Glomerular visceral epithelial cell (primary cell): ENCODE results near the gene FRAS1.
"Not testable (repeated sequence)": the region's sequence is repeated elsewhere in the genome, so short reads cannot be mapped to it uniquely, and the experiment has no call there.

ENCODE experiments used
- DNase-seq: peaks from one replicate; pipeline ENCODE4 v3.0.0-alpha.2; 2016; ENCODE audit errors: extremely low spot score

FRAS1 gene

DNA sequence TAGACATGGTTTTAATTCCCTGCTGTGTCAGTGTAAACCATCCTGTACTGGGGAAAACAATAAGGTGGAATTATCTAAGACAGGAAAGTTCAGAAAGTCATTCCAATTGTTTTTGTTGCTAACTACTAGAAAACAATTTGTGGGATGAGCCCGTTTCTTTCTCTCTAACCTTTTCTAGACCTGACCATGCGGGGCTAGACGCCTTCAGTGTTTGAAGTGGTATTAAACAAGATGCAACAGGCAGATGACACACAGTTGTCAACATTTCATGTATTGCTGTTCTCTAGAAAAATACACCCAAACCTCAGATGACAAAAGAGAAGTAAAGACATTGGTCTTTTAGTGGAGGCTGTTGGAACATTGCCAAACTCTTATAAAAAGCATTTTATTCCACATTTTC, 105.7 kb downstream of the FRAS1 start:
- DNase-seq = no peak

DNA sequence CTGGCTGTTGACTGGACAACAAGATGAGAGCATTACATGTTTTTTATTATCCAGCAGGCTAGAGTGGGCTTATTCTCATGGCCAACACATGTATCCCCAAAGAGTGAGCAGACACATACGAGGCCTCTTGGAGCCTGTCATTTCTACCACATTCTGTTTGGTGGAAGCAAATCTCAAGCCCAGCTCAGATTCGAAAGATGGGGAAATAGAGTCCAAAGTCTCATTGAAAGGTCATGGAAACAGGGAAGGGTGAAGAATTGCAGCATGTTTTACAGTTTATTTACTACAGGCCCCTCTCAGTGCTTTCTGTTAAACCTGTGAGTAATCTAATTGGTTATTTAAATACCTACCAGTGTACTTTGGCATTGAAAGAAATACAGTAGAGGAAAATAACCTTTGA, 108.6 kb downstream of the FRAS1 start:
- no peak for DNase-seq

DNA sequence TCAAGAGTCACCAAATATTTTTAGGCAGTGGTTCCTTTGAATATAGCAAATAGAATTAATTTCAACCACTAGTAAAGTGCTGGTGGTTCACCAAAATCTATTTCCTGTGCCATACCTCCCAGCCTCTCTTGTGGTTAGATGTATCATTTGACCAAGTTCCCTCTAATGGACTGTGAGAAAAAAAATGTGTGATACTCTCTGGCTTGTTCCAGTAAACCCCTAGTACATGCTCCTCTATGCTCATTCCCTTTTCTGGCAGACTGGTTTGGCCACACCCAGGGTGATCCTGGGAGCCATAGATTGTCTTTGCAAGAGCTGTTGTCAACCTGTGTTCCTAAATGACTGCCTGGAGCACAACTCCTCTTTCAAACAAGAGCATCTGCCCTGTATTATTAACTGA, 109.5 kb downstream of the FRAS1 start:
- peak; percentile 23 for DNase-seq

GRCh38 chr4:78167510-78167909, 110.4 kb downstream of the FRAS1 start:
- no peak for DNase-seq

GRCh38 chr4:78168029-78168428, 110.9 kb downstream of the FRAS1 start:
- no peak for DNase-seq

DNA sequence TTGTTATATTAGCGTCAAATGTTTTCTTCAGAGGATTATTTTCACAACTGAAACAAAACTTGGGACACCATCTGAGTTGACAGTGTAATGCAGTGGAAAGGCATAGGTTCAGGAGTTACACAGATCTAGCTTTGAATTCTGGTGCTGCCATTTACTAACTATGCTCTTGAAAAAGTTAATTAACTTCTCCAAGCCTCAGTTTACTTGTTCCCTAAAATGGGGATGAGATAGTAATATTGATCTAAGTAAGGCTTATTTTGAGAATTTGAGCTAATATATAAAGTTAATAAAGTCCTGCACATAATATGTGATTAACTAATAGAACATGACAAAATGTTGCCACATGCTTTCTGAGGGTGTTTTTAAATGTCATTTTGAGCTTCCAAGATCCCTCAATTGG, 112.6 kb downstream of the FRAS1 start:
- DNase-seq = no peak

- no peak for DNase-seq
These were observed 114.4 kb downstream of the FRAS1 start for GRCh38 chr4:78171482-78171881.

- DNase-seq = no peak
These were observed 117.8 kb downstream of the FRAS1 start for GRCh38 chr4:78174891-78175290.

- DNase-seq = no peak
These were observed 122.1 kb downstream of the FRAS1 start for GRCh38 chr4:78179196-78179595.

GRCh38 chr4:78181681-78182234, 124.6 kb downstream of the FRAS1 start:
- DNase-seq = not testable (repeated sequence)

- DNase-seq = no peak
These were observed 127.5 kb downstream of the FRAS1 start for GRCh38 chr4:78184584-78184983.

DNA sequence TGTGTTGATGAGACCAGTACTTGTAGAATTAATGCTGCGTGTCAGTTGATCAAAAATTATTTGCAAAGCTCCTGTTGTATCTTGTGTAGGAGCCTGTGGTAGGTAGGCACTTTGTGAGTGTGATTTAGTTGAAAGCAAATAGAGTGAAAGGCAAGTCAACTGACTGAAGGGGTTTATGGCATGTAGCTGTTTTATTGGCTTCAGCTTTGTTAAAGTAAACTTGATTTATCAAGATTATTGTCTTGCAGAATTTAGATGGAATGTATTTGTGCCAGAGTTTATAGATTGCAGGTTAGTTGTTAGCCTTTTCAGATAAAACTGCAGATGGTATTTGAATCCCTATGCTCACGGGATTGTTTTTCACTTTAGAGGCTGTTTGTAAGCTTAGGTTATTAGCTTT, 128.0 kb downstream of the FRAS1 start:
- no peak for DNase-seq

DNA sequence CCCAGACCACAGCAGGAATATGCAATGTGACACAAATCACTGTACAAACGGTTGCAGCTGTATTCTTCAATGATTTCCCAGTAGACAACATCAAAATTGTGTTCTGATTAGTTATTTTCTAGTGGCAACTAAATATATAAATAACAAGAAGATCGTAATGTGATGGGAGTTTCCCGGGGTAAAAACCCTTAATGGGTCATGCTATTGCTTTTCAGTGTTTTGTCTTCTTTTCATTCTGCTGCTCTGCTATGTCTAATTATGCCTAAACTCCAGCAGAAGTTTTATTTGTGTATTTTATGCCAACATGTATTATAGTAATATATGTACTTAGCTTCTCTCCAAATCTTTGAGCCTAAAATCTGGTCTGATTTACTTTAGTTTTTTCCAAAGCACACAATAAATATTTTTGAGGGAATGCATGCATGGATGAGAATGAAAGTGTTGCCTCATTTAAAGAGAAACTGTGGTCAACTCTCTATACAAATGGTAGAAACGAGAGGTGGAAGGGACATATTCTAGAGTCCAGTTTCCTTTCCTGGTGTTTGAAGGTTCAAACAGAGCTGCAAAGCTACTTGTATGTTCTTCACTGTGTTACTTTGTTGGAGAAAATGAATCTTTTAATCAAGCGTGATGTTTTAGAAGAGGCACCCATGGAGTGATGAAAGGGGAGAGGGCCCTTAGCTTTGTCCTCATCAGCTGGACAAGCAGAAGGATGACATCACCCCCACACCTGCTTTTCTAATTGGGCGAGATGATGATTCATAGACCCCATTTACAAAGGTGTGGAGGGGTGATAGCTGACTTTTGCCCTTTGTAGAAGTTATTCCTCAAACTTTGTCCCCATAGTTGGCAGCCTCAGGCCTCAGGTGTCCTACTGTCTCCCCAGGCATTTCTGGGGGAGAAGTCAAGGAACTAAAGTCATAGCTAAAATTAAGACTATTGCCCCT, 129.7 kb downstream of the FRAS1 start:
- no peak for DNase-seq

- DNase-seq = no peak
These were observed 132.9 kb downstream of the FRAS1 start for GRCh38 chr4:78190068-78190467.

DNA sequence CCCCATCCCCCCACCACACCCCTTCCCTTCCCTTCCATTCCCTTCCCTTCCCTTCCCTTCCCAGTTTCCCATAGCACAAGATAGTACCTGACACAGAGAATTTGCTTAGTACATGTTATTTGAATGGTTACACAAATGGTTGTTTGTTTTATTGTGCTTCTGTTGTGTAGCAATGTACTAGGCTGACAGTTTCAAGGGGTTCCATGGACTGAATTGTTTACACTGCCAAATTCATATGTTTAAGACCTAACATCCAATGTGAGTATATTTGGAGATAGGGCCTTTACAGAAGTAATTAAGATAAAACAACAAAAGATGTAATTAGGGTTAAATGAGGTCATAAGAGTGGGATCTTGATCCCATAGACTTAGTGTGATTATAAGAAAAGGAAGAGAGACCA, 133.5 kb downstream of the FRAS1 start:
- DNase-seq = no peak

DNA sequence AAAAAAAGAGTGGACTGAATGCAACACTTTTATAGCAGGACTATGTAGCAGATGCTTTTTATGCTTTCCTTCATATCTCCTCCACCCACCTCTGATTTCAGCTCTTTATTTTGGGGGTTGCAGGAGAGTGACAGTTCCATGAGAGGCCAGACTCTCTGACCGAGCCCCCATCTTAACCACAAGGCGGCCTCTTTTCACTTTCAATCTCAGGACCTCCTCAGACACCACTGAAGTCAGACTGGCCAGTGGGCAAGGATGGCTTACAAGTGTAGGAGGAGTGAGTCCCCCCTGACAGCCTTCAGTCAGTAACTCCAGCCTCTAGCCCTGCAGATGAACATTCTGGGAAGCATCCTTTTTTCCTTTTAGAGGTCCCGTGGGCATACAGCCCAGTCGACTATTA, 140.8 kb downstream of the FRAS1 start:
- no peak for DNase-seq

DNA sequence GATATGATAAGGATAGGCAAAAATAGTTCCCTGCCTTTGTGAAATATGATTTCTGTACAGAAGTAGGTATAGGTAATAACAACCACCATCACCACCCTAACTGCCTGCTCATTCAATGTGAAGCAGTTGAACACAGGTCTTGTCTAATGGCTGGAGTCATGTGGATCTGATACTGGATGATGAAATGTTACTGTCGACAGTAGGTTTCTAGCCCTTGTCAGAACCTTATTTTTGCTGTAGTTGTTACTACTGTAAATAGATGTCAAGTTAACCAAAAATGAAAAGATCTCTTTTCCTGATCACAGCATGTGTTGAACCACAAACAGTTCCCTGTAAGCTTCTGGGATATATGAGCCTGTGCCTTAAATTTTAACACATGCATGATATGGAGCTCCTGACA, 142.9 kb downstream of the FRAS1 start:
- DNase-seq = no peak

GRCh38 chr4:78200949-78201348, 143.8 kb downstream of the FRAS1 start:
- no peak for DNase-seq

DNA sequence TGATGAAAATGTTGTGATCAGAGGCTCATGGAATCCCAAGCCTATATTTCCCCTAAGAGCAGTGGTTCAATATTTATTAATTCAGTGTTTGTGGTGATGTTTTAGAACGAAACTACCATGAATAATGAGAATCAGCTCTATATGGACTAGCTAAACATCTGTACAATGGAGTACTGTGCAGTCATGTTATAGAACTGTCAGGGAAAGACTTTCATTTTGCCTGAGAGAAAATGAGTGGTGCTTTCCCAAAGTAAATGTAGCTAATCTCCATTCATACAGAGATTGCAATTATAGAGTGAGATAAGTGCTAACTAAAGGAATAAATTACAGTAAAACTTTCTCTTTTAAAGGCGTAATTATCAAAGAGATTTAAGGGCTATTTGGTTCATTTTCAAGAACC, 147.1 kb downstream of the FRAS1 start:
- no peak for DNase-seq

- no peak for DNase-seq
These were observed 148.5 kb downstream of the FRAS1 start for GRCh38 chr4:78205591-78205990.

- DNase-seq = no peak
These were observed 150.4 kb downstream of the FRAS1 start for GRCh38 chr4:78207541-78207940.

DNA sequence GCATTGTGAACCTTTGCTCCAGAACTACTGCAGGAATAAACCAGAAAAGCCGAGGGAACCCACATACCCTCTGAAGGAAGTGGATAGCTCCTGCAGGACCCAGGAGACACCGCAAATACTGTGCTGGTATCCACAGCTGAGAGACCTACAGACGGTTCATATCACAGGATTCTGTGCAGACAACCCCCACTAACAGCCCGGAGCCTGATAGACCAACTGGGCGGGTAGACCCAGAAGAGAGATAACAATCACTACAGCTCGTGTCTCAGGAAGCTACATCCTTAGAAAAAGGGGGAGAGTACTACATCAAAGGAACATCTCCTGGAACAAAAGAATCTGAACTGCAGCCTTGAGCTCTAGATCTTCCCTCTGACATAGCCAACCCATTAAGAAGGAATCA, 150.8 kb downstream of the FRAS1 start:
- DNase-seq = no peak

GRCh38 chr4:78208896-78209295, 151.8 kb downstream of the FRAS1 start:
- DNase-seq = not testable (repeated sequence)
